EH (cell line): Measurements from ENCODE around the gene TNRC6A.
"Not testable (repeated sequence)": the region's sequence is repeated elsewhere in the genome, so short reads cannot be mapped to it uniquely, and the experiment has no call there.

Source experiments
- DNase-seq: peaks from one replicate; pipeline ENCODE4 v3.0.0-alpha.2; 2015; ENCODE audit warnings: low read depth

Gene TNRC6A

DNA sequence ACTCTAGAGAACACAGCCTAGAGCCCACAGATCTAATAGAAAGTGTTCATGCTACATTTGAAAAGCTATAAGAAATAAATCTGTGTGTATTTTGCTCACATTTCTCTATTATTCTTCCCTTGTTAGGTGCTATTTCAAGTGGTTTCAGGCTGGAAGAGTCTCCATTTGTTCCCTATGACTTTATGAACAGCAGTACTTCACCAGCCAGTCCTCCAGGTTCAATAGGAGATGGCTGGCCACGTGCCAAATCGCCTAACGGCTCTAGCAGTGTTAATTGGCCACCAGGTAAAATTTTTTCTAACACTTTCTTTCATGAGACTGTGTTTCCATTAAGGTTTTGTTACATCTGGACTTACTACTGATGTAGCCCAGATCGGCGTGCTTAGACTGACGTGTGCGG, 85.6 kb downstream of the TNRC6A start:
- no peak for DNase-seq

DNA sequence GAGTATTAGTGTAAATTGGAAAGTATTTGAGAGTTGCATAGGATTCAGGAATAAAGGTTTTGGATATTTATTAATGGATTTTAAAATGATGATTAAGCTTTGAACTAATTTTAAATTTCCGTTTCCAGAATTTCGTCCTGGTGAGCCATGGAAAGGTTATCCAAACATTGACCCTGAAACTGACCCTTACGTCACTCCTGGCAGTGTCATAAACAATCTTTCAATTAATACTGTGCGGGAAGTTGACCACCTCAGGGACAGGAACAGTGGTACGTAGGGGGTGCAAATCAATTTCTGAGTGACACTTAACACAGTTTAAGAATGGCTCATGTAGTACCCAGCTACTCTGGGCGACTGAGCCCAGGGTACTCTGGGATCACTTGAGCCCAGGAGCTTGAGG, 87.2 kb downstream of the TNRC6A start:
- no peak for DNase-seq

DNA sequence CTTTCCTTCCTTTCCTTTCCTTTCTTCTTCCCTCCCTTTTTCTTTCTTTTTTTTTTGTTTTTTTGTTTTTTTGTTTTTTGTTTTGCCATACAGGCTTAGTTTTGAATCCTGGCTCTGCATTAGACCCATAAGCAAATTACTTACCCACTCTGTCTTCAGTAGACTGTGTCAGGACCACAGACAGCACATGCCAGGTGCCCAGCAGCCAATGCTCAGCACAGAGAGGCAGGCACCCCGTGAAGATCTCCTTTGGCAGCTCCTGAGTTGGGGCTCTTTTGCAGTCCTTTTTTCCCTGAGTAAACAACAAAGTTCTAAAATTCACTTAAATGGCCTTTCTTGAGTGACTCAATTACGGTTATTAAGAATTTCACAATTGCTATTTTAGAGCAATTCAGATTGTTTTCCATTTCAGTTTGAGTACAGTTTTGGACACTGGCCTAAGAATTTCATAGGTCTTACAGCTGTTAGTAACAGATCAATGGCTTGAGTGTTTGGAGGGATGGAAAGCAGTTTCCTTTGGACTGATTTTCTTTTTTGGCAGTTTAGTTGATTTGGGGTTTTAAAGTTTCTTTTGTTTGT, 90.1 kb downstream of the TNRC6A start:
- peak; percentile 3 for DNase-seq

DNA sequence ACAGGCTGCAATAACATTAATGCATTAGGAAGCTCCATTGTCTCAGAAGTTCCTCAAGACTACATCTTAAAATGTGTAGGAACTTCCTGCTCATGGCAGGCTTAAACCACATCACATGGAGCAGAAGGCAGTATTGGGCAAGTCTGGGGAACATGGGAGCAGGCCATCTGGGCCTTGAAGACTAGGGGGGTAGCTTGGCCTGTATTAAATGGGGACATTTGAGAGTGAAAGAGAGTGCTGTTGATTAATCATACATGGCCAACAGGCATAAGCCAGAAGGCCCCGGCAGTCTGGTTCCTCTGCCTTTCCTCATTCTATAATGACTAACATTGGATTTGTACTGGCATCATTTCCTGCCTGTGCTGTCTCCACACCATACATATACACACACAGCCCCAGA, 91.1 kb downstream of the TNRC6A start:
- DNase-seq: peak; percentile 35

DNA sequence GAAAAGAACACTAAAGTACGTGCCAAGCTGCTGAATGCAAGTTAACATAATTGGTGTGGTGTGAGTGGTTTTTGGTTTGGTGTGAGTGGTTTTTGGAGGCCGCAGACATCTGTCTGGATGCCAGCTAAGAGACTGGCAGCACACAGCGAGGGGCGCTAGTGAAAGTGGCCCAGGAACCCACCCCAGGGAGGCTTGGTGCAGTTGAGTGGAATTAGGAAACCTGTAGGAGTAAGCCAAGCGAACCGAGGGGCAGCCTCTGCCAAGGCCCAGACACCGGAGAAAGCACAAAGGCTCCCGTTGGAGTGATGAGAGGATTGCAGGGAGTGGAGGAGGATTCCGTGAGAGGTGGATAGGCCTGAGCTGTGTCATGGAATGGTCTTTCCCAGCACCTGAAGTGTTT, 91.7 kb downstream of the TNRC6A start:
- no peak for DNase-seq

DNA sequence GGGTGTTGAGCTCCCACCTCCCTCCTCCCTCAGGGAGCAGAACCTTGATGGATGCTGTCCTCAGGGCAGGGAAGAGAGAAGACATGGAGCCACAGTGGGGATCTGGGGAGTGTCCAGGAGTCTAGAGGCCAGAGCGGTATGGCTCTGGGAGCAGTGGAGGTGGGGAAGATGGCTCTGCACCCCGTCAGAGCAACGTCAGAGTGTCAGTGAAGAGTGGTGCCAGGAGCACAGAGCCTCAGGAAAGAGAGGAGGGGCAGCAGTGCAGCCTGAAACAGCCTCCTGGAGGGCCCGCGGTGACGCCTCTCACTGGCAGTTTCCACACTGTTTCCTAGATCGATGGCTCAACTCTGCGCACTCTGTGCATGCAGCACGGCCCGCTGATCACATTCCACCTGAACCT, 93.1 kb downstream of the TNRC6A start:
- DNase-seq: no peak

DNA sequence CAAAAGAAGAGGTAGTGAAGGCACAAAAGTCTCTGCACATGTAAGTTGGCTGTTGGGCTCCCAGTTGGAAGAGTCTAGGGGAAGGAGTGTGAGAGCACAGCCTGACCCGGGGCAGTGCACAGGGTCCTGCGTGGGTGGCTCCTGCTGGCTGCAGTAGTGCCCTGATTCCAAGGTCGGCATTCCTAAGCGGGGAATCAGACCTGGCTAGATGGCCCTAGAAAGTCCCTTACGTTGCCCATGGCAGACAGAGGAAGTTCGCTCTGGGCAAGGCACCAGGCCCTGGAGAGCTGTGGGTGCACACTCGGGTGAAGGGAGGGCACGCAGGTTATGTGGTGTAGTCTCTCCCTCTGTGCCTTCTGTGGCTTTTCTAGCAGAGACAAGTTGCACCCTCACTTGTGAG, 93.5 kb downstream of the TNRC6A start:
- no peak for DNase-seq

DNA sequence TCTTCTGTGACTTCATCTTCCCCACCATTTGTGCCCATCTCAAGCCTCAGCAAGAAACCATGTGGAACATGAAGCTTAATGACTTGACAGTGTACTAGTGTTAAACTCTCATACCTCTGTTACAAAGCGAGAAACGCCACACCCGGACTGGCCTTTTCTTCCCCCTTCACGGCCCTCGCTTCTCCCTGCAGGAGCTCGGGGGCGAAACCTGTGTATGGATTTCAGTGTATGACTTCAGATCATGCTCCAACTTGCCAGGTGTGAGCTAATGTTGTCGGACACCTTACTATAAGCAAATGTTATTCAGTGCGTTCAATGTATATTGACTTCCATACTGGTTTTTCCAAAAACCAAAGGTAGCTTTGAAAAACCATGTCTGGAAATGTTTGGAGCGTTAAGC, 96.2 kb downstream of the TNRC6A start:
- no peak for DNase-seq

DNA sequence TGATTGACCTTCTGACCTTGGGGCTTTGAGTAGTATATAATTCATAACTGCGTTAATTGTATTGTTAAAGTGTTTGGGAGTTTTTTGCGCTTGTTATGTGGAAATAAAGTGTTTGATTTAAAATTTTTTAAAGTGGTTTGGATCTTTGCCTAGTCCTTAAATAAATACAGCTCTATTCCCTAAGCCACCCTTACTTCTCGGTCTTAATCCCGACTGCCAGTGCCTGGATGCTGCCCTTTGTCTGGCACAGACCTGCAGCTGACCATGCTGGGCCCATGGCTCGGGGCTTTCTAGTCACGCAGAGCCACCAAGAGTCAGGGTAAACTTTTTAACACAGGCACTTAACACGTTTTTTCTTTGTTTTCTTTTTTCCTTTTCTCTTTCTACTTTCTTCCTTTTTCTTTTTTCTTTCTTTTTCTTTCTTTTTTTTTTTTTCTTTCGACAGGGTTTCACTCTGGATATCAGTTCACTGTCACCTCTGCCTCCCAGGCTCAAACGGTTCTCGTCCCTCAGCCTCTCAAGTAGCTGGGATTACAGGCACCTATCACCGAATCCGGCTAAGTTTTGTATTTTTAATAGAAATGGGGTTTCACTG, 96.7 kb downstream of the TNRC6A start:
- no peak for DNase-seq

DNA sequence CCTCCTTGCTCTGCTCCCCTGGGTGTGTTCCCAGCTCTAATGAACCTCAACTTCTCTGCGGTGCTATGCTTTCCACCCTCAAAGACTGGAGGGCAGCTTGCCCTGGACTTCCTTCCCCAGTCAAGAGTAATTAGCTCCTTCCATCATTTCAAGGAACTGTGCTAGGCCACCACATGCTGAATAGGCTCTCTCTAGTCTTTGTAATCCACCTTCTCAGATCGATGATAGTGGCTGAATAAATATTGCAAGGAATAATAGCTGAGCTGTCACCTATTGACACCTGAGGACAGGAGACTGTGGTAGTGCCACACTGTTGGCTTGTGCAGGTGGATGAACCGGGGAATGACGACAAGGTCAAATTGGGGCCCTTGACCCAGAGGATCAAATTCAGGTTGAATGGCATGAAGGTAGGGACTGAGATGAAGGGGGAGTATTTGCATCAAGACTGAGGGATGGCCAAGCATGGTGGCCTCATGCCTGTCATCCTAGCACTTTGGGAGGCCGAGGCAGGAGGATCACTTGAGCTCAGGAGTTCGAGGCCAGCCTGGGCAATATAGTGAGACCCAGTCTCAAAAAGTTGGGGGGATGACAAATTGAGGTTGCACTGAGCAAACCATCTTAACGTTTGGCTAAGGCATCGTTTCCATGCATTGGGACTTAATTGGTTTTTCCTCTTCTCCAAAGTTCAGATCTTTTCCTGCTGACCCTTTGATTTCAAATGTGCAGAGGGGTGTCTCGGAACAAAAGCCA, 97.5 kb downstream of the TNRC6A start:
- no peak for DNase-seq

DNA sequence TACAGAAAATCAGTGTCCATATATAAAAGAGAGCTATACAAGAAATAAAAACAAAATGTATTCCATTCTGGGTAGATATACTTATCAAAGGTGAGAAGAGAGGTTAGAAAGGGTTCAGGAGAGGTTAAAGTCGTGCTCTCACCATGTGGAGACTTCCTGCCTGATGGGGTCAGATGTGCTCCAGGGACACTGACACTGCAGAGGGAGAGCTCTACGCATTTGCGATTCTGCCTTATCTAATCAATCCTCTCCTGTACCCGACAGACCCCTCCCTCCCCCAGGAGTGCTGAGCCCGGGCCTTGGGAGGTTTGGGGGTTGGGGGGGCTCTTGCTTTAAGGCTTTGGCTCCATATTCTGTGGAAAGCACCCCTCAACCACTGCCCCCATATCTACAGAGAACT, 99.7 kb downstream of the TNRC6A start:
- DNase-seq: no peak

DNA sequence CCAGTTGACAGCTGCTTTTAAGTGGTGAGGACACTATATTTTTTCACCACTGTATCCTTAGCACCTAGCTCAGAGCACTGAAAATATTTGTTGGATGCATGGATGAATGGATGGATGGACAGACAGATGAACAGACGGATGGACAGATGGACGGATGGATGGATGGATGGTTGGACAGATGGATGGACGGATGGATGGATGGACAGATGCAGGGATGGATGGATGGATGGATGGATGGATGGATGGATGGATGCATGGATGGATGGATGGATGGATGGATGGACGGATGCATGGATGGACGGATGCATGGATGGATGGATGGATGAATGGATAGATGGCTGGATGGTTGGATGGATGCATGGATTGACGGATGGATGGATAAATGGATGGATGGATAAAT, 103.9 kb downstream of the TNRC6A start:
- DNase-seq: no peak

DNA sequence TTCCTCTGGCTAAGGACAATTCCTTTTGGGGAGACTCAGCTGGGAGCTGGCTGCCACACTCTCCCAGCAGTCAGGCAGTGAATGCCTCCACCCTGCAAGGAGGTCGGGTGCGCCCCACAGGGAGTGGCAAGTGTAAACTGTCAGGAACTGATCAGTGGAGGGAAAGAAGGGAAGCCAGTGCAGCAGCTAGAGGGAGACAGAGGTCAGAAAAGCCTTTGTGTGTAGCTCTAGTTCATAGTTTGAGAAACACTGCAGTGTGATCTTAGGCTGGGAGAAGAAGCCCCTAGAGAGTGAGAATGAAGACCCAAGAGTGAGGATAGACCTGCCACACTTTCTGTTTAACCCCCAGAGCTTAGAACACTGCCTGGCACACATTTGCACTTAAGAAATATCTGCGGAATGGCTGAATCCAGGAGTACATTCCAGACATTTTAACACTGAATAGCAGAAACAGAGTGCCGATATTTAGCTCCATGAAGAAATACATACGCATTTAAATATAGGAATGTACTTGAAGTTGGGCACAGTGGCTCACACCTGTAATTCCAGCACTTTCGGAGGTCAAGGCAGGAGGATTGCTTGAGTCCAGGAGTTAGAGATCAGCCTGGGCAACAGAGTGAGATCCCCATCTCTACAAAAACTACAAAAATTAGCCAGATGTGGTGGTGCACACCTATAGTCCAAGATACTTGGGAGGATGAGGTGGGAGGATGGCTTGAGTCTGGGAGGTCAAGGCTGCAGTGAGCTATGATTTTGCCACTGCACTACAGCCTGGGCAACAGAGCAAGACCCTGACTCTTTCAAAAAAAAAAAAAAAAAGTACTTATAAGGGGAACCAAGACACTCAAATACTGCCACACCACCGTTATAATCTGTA, 105.2 kb downstream of the TNRC6A start:
- DNase-seq: peak; percentile 55

DNA sequence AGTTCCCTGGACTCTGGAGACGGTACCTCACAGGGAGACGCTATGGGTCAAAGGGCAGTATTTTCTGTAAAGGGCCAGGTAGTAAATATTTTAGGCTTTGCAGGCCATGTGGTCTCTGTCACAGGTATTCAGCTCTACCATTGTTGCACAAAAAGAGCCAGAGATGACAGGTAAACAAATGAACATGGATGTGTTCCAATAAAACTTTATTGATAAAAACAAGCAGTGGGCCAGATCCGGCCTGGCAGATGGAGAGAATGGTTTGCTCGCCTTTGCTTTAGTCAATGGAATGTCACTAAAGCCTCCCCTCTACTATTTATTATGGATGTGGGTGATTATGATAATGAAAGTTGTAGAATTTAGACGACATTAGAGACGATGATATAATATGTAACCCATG, 107.4 kb downstream of the TNRC6A start:
- no peak for DNase-seq

DNA sequence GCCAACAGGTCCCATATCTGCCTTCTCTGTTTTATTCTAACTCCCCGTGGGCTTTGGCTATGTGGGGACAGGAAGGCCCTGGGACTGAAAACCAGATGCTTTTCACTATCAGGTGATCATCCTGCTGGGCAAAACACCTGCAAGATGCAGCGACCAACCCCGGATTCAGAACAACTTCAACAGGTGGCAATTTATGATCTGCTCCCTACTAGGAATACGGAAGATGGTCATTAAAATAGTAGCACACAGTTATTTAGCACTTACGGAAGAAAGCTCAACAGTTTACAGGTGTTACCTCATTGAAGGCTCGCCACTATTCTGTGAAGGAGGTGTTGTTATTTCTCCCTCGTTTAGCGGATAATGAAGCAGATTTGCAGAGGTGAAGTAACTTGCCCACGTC, 108.5 kb downstream of the TNRC6A start:
- no peak for DNase-seq

DNA sequence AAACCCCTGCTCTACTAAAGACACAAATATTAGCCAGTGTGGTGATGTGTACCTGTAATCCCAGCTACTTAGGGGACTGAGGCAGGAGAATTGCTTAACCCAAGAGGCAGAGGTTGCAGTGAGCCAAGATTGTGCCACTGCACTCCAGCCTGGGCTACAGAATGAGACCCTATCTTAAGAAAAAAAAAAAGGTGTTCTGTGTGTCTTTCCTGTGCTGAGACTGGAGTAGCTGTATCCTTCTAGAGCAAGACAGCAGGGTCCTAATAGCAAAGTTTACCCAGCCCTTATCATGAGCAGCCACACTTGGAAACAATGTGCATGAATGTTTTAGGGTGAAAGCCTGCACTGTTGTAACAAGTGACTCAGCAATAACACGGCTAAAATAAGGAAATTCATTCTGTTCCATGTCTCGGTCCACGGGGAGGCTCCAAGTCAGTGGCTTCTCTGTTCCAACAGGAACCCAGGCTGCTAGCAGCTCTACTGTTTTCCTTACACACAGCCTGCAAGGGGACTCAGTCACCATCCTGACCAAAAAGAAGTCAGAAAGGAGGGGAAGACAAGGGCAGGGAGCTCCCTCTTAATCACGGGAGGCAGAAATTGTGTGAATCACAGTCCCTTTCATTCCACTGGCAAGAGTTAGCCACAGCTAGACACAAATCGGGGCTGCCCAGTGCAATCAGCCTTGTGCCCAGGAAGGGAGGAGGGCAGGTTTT, 109.3 kb downstream of the TNRC6A start:
- peak; percentile 76 for DNase-seq

DNA sequence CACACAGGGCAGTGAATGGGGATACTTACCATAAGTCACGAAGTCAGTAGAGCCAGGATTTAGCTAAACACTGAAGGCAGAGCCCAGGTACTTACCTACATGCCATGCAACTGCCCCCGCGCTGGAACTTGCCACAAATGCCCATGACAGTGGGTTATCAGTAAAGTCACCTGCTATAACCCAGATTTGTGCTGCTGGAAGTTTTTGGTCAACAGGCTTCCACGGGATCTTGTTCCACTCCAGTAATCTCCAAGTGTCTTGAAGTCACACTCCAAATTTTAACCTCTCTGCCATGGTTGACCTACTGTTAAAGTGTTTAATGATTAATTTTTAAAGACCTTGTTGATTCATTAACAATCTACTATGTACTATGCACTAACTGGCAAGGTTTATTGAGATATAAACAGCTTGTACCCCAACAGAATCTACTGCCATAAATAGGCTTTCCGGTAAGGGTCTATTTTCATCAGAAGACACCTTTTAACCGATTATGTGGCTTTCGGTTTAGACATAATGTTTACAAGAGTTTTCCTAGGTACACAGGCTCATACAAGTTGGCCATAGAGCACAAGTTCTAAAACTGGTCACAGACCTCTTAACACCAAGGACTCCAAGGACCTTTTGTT, 110.0 kb downstream of the TNRC6A start:
- DNase-seq: no peak

DNA sequence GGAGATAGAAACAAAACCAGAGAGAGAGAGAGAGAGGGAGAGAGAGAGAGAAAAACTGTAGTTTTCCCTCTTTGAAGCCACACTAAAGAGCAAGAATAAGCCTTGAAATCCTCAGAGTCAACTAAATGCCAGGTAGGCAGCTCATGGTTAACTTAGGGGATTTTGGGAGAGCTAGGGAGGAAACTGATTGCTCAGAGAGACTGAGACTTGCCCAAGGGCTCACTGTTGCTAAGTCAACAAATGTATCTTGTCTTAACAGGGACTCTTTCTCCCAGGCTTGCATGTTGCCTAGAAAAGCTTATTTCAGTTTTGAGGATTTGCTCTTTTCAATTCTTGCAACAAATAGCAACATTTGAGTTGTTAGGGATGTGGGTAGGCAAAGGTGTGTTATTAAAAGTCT, 111.8 kb downstream of the TNRC6A start:
- no peak for DNase-seq

DNA sequence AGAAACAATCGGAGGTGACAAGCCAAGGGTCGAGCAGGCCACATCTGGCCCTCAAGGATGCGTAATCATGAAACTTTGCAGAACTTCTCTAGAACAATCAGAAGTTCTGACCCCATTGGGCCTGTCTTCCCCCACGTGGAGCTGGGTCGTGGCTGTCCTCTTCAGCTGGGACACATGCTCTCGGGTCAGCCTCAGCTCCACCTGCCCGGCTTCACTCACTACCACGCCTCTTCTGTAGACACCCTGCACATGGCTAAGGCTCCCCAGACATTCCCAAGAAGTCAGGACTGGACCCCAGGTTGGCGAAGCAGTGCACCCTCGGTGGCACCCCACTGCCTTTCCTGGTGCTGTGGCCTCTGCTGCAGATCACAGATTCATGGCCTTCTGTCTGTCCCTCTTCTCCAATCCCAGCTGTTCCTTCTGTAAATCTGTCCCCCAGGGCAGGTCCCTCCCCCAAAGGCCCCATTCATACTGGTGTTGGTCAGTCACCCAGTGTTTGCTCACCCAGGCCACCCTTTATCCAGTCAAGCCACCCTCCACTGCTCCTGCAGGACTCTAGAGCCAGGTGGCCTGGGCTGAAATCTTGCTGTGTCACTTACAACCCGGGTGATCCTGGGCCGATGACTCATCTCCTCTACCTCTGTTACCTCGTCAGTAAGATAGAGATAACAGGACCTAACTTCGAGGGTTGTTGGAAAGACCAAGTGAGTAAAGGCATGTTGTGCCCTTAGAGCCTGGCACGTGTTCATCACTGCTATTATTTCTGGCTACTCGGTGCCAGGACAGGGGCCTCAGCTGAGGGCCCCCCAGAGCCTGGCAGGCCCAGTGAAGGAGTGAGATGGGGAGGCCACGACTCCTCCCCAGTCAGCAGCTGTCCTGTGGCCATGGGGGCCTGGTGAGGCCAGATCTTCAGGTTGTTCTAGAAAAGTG, 114.9 kb downstream of the TNRC6A start:
- DNase-seq: no peak

DNA sequence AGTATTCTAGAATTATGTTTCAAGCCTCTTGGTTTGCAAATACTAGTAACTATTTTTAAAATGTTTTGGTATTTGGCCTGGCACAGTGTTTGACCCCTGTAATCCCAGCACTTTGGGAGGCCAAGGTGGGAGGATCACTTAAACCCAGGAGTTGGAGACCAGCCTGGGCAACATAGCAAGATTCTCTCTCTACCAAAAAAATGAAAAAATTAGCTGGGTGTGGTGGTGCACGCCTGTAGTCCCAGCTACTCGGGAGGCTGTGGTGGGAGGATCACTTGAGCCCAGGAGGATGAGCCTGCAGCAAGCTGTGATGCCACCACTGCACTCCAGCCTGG, 115.5 kb downstream of the TNRC6A start:
- DNase-seq: not testable (repeated sequence)
